Measurements from ENCODE around the gene RYK.
"Not testable (repeated sequence)": the region's sequence is repeated elsewhere in the genome, so short reads cannot be mapped to it uniquely, and the experiment has no call there.

DNA sequence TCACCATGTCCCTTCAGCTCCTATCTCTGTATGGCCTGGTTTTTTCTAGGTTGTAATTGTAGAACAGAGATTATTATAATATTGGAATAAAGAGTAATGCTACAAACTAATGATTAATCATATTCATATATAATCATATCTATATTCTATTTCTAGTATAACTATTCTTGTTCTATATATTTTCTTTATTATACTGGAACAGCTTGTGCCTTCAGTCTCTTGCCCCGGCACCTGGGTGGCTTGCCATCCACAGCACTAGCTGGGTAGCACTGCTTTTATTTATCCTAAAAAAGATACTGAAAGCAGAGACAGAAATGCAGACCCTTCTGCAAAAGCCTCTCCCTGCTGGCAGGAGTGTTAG, 25.9 kb downstream of the RYK start:
- not testable (repeated sequence) for TF ChIP-seq ZNF830 (tag by site-specific recombination; IDR thresholded peaks at IDR 0.05; ENCODE audit: low read depth); CTCF (tag by site-specific recombination; IDR thresholded peaks at IDR 0.05); PATZ1 (tag by site-specific recombination; IDR thresholded peaks at IDR 0.05); ZNF623 (tag by site-specific recombination; IDR thresholded peaks at IDR 0.05); ZSCAN30 (tag by site-specific recombination; IDR thresholded peaks at IDR 0.05); BCL11A (tag by site-specific recombination; IDR thresholded peaks at IDR 0.05; ENCODE audit: low read depth); ZBTB7A (tag by site-specific recombination; IDR thresholded peaks at IDR 0.05; ENCODE audit: low read depth); ZNF639 (tag by site-specific recombination; IDR thresholded peaks at IDR 0.05); ZNF785 (tag by site-specific recombination; IDR thresholded peaks at IDR 0.05); ZNF449 (tag by site-specific recombination; IDR thresholded peaks at IDR 0.05); HOXA7 (CRISPR knock-in tag; IDR thresholded peaks at IDR 0.05; ENCODE audit: borderline replicate concordance)
- TF ChIP-seq, protein P1, sequence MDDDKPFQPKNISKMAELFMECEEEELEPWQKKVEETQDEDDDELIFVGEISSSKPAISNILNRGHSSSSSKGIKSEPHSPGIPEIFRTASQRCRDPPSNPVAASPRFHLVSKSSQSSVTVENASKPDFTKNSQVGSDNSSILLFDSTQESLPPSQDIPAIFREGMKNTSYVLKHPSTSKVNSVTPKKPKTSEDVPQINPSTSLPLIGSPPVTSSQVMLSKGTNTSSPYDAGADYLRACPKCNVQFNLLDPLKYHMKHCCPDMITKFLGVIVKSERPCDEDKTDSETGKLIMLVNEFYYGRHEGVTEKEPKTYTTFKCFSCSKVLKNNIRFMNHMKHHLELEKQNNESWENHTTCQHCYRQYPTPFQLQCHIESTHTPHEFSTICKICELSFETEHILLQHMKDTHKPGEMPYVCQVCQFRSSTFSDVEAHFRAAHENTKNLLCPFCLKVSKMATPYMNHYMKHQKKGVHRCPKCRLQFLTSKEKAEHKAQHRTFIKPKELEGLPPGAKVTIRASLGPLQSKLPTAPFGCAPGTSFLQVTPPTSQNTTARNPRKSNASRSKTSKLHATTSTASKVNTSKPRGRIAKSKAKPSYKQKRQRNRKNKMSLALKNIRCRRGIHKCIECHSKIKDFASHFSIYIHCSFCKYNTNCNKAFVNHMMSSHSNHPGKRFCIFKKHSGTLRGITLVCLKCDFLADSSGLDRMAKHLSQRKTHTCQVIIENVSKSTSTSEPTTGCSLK (tag by site-specific recombination; IDR thresholded peaks at IDR 0.05): not testable (repeated sequence)
- TF ChIP-seq, protein P2, sequence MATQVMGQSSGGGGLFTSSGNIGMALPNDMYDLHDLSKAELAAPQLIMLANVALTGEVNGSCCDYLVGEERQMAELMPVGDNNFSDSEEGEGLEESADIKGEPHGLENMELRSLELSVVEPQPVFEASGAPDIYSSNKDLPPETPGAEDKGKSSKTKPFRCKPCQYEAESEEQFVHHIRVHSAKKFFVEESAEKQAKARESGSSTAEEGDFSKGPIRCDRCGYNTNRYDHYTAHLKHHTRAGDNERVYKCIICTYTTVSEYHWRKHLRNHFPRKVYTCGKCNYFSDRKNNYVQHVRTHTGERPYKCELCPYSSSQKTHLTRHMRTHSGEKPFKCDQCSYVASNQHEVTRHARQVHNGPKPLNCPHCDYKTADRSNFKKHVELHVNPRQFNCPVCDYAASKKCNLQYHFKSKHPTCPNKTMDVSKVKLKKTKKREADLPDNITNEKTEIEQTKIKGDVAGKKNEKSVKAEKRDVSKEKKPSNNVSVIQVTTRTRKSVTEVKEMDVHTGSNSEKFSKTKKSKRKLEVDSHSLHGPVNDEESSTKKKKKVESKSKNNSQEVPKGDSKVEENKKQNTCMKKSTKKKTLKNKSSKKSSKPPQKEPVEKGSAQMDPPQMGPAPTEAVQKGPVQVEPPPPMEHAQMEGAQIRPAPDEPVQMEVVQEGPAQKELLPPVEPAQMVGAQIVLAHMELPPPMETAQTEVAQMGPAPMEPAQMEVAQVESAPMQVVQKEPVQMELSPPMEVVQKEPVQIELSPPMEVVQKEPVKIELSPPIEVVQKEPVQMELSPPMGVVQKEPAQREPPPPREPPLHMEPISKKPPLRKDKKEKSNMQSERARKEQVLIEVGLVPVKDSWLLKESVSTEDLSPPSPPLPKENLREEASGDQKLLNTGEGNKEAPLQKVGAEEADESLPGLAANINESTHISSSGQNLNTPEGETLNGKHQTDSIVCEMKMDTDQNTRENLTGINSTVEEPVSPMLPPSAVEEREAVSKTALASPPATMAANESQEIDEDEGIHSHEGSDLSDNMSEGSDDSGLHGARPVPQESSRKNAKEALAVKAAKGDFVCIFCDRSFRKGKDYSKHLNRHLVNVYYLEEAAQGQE (tag by site-specific recombination; IDR thresholded peaks at IDR 0.05): not testable (repeated sequence)
- TF ChIP-seq, protein P3, sequence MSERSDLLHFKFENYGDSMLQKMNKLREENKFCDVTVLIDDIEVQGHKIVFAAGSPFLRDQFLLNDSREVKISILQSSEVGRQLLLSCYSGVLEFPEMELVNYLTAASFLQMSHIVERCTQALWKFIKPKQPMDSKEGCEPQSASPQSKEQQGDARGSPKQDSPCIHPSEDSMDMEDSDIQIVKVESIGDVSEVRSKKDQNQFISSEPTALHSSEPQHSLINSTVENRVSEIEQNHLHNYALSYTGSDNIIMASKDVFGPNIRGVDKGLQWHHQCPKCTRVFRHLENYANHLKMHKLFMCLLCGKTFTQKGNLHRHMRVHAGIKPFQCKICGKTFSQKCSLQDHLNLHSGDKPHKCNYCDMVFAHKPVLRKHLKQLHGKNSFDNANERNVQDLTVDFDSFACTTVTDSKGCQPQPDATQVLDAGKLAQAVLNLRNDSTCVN (tag by site-specific recombination; optimal IDR thresholded peaks at IDR 0.05): not testable (repeated sequence)

Measured in HEK293 (cell line).